ENCODE results near the gene ERMP1. TPM values are rescaled to one million over a fixed set of nuclear protein-coding genes. Genes with fewer than 3 reads are reported as not detected.
"Not testable (repeated sequence)": the region's sequence is repeated elsewhere in the genome, so short reads cannot be mapped to it uniquely, and the experiment has no call there.

The ERMP1 gene
- total RNA-seq, 2 experiments from 2014 or later = 11.5 to 12.4 TPM

DNA sequence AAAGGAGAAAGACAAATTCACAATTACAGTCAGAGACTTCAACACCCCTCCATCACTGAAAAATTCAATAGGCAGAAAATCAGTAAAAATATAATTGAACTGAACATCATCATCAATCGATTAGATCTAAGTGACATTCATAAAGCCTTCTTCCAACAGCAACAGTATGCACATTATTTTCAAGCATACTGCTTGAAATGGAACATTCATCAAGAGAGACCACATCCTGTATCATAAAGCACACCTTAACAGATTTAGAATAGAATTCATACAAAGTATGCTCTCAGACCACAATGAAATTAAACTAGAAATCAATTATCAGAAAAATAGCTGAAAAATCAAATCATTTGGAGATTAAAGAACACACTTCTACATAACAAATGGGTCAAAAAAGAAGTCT, 39.1 kb downstream of the ERMP1 start:
- POLR2A ChIA-PET = no interaction called here
- CTCF ChIA-PET = interaction anchor here (2.0 kb wide), 1 partner anchor 39 kb away, joined by 4 read pairs; the partner anchor contains the start of gene ERMP1

DNA sequence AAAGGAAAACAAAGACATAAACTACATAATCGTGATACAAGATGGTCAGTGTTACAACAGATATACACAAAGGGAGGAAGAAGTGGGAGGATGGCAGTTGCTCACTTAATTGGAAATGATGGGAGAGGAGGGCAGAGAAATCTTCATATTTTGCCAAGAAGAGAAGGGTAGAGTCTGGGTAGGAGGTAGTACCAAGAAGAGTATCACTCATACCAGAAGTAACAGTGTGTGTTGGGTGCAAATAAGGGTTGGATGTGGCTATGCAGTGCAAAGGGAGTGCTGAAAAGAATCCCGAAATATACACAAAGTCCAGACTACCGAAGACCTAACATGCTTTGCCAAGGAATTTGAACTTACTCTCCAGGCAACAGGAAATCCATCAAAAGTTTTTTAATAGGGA, 41.0 kb downstream of the ERMP1 start:
- ChIA-PET CTCF (no interaction called here), POLR2A (no interaction called here)

DNA sequence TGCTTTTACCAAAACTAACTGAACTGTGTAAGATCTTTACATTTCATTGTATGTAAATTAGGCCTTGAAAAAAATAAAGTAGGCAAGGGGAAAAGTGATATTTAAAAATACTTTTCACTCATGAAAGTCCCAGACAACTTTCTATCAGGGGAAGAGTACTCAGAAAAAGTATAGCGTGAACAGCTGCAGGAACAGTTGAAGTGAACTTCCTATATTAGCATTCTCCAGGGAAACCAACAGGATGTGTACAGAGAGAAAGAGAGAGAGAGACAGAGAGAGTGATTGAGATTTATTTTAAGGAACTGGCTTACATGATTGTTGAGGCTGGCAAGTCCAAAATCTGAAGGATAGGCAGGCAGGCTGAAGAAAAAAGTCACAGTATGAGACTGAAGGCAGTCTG, 42.0 kb downstream of the ERMP1 start:
- ChIA-PET POLR2A (no interaction called here), CTCF (no interaction called here)

DNA sequence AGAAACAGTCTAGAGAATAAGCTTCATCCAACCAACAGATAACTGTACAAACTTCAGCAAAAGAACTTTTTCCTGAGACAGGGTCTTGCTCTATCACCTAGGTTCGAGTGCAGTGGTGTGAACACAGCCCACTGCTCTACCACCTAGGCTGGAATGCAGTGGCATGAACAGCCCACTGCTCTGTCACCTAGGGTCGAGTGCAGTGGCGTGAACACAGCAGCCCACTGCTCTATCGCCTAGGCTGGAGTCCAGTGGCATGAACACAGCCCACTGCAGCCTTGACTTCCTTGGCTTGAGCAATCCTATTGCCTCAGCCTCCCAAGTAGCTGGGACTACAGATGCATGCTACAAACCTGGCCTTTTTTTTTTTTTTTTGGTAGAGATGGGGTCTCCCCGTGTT, 43.4 kb downstream of the ERMP1 start:
- ChIA-PET CTCF (no interaction called here), POLR2A (no interaction called here)

DNA sequence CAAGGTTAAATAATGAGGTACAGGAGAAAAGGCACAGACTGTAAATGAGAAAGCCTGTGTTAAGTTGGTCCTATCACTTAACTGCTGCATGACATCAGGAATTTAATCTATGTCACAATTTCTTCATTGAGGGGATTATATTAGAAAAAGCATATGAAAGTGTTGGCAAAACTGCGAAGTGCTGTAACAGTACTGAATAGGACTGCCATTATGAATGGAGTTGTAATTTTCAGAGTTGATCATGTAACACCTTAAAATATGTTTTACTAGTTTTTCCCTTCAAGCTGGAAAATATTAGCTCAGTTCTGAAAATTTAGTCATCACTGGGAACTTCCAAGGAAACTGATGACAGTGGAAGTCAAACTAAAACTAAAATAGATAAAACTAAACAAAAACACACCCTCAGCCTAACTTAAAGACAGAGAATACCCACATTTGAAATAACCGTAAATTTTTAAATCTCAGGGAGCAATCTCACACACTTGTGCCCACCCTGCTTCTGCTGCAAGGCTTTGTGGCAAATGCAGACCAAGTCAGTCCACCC, 45.1 kb downstream of the ERMP1 start:
- CTCF ChIA-PET = no interaction called here
- POLR2A ChIA-PET = no interaction called here

DNA sequence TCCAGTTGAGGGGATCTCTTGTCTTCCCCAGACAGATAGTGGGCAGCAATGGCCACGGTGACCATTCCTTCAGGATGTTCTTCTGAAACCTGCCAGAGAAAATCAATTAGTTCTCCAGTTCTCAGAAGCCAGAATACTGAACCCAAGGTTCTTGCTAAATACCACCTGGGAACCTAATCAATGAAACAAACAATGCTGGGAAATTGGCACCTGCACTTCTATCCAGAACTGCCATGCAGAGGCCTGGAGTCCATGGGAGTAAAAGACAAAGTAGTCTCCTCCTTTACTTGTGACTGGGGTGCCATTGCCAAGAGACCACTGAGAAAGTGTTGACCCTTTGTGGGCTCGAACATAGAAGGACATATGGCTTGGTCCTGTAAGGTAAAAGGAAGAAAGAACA, 45.7 kb downstream of the ERMP1 start:
- POLR2A ChIA-PET = no interaction called here
- CTCF ChIA-PET = no interaction called here

DNA sequence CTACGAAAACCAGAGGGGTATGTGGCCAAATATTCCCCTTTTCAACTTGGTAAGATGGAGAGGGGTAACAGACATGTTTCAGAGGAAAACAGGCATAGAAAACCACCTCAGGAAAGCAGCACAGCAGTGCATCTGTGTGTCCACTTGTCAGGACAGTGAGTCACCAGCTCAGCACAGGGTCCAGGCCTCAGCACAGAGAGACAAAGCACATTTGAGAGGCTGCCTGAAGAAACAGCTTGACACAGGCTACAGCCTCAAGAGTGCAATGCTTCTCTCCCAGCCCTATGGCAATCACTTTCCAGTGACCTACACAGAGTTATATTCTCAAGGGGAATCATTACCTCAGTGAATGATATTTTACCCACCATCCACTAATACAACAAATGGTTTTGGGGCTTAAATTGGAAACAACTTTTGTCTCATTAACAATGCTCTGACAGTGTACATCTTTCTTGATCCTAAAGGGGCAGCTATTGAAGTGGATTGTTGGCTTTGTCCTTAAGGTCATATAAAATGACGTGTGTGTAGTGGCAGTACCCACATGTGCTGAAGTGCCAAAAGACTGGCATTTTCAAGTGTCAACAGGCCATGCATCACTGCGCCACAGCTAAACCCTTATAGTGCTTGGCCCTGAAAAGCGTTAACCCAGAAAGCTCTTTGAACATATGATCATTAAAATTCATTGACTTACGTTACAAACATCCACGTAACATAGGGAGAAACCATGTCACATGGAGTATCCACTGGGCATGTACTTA, 46.4 kb downstream of the ERMP1 start:
- POLR2A ChIA-PET = no interaction called here
- CTCF ChIA-PET = interaction anchor here (1.0 kb wide), 1 partner anchor 46 kb away, joined by 3 read pairs; the partner anchor contains the start of gene ERMP1

DNA sequence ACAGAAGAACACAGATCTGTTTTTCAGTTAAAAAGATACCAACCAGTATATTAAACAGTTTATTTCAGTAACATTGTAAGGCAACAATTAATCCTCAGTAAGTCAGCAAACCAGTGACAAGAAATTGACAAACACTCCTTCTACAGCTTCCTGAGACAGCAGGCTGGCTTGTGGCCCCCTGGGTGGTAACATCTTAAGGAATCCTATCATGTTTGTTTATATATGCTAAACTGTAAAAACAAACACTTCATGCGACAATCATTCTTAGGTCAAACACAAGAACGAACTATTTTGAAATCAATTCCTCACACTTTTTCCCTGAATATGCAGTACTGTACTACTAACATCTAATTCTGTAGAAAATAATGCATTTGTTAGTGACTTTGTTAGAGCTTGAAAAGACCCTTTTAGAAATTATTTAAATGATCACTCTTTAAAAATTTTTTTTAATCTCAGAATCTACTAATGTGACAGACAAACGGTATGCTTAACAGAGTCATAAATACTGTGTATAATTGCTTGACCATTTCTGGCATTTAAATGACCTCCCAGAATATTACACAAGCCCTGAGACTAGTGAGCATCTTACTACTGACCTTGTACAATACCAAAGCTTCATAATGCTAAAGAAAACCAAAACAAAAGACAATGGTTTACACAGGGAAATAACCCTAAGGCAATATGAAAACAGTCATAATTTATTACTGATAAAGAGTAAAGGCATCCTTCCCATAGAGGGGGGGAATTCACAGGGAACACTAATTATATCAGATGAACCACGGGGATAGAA, 48.2 kb downstream of the ERMP1 start:
- ChIA-PET POLR2A (no interaction called here), CTCF (no interaction called here)

DNA sequence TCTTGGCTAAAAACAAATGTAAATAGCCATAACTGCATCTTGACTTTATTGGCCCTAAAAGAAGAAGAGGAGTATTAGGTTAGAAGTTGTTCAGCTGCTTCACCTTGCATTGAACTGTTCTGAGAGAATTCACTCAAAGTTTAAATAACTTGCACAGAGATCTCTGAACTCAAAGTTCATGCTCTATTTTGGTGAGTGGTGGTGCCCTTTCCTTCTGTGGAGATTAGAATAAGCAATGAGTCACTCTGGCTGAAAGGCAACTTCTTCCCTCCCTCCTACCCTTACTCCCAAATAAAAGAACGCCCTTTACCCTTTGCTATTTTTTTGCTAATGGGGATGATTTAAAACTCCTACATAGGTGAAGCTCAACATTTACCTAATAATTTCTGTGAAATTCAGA, 48.9 kb downstream of the ERMP1 start:
- ChIA-PET CTCF (no interaction called here), POLR2A (no interaction called here)

DNA sequence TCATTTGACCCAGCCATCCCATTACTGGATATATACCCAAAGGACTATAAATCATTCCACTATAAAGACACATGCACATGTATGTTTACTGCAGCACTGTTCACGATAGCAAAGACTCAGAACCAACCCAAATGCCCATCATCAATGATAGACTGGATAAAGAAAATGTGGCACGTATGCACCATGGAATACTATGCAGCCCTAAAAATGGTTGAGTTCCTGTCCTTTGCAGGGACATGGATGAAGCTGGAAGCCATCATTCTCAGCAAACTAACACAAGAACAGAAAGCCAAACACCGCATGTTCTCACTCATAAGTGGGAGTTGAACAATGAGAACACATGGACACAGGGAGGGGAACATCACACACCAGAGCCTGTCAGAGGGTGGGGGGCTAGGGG, 49.5 kb downstream of the ERMP1 start:
- POLR2A ChIA-PET, CTCF ChIA-PET: not testable (repeated sequence)

DNA sequence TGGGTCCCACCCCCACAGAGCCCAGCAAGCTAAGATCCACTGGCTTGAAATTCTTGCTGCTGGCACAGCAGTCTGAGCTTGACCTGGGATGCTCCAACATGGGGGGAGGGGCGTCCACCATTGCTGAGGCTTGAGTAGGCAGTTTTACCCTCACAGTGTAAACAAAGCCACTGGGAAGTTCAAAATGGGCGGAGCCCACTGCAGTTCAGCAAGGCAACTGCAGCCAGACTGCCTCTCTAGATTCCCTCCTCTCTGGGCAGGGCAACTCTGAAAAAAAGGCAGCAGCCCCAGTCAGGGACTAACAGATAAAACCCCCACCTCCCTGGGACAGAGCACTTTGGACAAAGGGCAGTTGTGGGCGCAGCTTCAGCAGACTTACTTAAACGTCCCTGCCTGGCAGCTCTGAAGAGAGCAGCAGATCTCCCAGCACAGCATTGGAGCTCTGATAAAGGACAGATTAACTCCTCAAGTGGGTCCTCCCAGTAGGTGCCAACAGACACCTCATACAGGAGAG, 53.2 kb downstream of the ERMP1 start:
- CTCF ChIA-PET = not testable (repeated sequence)
- POLR2A ChIA-PET = interaction anchor here (0.7 kb wide), 1 partner anchor 221 kb away, joined by 3 read pairs; no protein-coding TSS in a partner anchor

DNA sequence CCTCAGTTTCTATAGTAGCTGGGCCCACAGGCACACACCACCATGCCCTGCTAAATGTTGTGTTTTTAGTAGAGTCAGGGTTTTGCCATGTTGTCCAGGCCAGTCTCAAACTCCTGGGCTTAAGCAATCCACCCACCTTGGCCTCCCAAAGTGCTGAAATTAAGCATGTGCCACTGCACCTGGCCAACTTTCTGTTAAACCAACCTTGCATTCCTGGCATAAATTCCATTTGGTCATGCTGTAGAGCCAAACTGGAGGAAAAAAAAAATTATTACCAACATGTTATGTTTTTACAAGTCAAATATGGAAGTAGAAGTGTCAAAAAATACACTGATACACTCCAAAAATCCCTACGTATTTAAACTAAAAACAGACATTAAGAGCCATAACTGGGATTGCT, 54.1 kb downstream of the ERMP1 start:
- CTCF ChIA-PET = no interaction called here
- POLR2A ChIA-PET = no interaction called here

DNA sequence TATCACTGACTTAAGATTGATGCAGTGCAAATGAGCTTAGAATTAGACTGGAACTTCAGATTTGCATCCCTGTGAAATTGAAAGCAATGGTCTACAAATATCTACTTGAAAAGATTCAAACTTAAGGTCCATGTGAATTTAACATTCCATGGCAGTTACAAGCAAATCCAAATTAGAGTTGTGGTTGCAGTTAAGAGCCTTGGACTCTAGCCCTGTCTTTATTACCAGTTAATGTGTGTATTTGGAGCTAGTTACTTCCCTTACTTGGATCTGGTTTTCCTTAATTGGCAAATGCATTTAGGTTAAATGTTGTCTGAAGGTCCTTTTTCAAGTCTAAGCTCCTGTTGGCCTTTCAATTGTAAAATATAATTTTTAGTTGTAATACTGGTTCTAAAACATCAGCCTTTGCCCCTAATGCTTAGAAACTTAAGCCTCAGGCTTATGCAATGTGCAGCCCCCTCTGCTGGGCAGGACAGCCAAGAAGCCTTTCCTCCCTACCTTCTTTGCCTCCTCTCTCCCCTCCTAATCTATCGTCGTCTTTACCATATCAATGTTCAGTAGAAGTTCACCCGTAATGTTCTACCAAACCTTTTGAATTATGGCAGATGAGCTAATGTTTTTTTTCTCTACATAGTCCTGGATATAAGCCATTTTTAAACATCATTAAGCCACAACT, 59.5 kb downstream of the ERMP1 start:
- ChIA-PET CTCF (no interaction called here), POLR2A (no interaction called here)

DNA sequence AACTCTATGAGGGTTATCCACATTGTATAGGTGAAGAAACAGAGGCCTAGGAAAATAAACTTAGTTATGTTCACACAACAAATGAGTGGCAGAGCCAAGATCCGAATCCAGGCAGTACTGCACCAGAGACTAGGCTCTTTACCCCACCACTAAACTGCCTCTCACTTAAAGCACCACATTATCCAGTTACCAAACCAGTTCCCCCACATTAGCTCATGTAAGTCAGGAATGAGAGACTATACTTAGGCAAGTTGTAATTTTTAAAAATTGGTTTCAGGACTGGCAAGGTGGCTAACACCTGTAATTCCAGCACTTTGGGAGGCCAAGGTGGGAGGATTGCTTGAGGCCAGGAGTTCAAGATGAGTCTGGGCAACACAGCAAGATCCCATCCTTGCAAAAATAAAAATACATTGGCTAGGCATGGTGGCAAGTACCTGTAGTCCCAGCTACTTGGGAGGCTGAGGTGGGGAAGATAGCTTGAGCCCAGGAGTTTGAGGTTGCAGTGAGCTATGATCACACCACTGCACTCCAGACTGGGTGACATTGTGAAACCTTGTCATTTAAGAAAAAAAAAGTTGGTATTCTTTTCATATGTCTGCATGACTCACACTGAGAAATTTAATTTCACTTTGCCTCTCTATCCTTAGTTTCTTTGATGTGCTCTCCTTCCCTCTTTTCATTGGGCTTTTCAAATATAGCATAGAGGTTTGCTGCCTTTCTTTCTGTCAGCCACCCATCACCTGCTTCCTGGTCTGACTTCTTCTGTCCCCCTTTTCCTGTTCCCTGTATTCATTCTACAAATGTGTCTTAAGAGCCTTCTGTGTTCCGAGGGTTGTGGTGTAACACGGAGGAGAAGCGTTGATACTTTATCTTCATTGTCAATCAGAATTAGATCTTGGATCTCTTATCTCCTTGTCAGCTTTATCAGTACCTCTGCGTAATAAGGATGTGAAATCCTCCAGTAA, 64.7 kb downstream of the ERMP1 start:
- ChIA-PET CTCF (no interaction called here), POLR2A (no interaction called here)

DNA sequence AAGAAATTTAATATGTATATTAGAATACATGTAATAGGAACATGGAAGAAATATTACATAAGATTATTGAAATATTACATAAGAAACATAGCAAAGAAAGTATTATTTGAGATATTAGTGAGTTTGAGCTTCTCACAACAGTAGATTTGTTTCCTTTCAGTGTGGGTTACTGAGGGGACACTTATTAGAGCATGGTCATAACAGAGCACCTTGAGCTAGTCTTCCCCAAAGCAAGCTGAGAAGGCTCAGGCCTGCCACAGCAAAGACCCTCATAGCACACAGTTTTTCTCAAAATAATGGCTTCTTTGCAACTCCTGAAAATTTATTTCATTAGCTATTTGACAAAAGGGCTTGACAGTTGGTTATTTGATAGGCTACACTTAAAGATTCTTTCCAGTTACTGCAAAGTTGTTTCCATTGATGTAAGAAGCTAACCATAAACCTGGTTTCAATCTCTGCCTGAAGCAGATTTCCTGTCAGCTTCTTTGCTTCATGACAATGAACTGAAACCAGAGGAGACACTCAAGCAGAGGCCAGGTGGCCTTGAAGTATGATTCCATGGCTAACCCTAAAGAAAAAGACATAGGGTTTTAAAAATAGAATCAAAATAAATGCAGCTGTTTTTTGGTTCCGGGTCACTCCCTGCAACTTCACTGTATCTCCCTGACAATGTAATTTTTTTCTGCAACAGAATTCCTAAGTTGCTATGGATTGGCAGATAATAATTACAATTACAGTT, 68.6 kb downstream of the ERMP1 start:
- ChIA-PET CTCF (interaction anchor here (0.6 kb wide), 1 partner anchor 415 kb away, joined by 3 read pairs; no protein-coding TSS in a partner anchor), POLR2A (interaction anchor here (0.6 to 1.4 kb wide), 3 partner anchors 8 to 254 kb away, joined by 3 read pairs; no protein-coding TSS in a partner anchor)

DNA sequence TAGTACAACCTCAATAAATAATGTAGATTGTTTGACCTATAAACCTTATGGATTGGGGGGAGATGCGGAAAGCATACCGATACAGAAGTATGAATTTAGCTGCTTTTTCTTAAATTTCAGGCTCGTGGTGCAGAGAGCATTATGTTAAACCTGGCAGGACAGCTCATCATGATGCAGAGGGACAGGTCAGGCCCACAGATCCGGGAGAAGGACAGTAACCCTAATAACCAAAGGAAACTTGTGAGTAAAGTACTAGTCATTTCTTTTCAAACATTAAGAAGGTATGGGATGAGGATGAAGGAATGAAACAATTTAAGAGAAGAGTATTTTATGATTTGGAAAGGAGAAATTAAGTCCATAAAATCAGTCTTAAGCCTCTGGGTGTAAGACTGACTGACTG, 70.5 kb downstream of the ERMP1 start:
- POLR2A ChIA-PET = no interaction called here
- CTCF ChIA-PET = no interaction called here

DNA sequence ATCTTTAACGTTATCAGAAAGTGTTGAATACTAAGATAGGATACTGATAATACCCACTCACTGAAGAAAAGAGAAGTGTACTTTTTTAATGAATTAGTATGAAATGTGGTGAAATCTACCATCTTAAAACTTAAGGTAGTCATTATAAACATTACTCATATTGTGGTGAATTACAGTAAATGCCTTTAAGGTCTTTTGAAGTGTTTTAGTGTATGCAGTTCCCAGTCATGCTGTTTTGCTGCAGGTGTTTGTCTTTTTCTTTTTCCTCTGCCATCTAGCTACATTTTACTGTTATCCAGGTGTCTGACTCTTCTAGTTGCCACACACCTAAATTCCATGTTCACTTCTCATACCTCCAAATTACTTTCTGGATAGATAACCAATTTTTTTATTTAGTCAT, 72.6 kb downstream of the ERMP1 start:
- CTCF ChIA-PET = no interaction called here
- POLR2A ChIA-PET = no interaction called here

DNA sequence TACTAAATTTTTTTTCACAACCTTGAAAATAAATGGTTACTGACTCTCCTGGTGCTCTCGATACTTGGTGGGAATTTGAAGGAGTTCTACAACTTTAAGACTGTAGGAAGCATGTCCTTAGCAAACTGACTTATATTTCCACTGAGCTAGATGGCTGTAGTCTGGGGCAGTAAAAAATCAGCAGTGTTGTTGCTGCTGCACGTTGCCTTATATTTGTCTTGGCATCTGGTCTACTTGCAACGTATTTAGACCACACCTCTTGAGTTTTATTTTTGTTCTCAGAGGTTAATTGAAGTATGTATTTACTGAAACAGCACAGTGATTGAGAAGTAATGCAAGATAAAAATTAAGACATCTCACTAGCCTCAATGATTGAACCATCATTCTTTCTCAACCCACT, 76.3 kb downstream of the ERMP1 start:
- CTCF ChIA-PET = no interaction called here
- POLR2A ChIA-PET = no interaction called here

DNA sequence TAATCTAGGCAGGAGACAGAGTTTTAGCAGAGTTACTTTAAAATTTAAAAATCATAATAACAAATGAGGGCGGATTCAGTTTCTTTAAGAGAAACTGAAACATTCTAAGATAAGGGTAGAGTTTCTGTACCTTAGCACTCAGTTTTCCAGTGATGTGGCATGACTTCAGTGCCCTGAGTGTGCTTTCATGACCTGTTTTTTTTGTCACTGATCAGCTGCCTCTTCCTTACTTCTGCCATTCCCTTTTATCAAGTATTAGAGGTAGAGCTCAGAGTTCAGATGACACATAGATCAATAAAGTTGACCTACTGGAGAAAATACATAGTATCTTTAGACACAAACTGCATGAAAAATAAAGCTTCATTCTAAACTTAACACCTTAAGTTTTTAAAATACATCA, 82.3 kb downstream of the ERMP1 start:
- POLR2A ChIA-PET = no interaction called here

More for the DNA sequence above, 82.3 kb downstream of the ERMP1 start:
- CTCF ChIA-PET = no interaction called here
